Body of pancreas (tissue), 4 donors: ENCODE results near the gene ARHGEF37.

Source experiments
- POLR2A ChIP-seq, 3 donors: fragments of 450-650 bp; IDR thresholded peaks; one replicate each; pipeline ENCODE4 v1.6.1; 2016; ENCODE audit warnings: antibody characterized with exemption in 3 of 3, mild to moderate bottlenecking in 2 of 3
- TF ChIP-seq, protein P1 (sequence below), 7 experiments: fragments of 450-650 bp in 4 of 7; fragments of 200-600 bp in 3 of 7; sonication (generic) in 3 of 7; IDR thresholded peaks; one replicate each; pipeline ENCODE4 v1.5.1; 2016 to 2019; ENCODE audit warnings: antibody characterized with exemption in 7 of 7

DNA sequence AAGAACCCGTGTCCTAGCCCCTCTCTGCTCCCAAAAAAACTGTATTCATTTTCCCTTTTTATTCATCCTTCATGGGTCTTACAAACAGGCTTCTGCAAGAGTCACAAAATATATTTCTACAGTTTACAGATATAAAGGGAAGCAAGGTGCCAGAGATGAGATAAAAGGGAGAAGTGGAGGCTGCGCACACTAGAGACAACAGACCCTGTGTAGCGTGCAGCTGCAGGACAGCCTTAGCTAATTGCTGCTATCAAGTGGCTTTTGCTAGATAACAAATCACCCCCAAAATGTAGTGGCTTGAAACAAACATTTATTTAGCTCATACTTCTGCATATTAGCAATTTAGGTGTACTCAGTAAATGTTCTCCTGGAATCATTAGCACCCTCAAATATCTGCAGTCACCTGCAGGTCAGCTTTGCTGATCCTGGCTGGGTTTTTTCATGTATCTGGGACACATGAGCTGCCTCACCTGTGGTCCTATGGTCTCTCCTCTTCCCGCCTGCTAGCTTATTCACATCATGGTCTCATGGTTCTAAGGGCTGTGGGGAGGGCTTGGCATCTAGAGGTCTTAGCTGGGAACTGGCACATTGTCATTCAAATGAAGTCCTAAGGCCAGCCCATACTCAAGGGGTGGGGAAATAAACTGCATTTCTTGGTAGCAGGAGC lies 29.4 kb downstream of the ARHGEF37 start:
- TF ChIP-seq, protein P1, sequence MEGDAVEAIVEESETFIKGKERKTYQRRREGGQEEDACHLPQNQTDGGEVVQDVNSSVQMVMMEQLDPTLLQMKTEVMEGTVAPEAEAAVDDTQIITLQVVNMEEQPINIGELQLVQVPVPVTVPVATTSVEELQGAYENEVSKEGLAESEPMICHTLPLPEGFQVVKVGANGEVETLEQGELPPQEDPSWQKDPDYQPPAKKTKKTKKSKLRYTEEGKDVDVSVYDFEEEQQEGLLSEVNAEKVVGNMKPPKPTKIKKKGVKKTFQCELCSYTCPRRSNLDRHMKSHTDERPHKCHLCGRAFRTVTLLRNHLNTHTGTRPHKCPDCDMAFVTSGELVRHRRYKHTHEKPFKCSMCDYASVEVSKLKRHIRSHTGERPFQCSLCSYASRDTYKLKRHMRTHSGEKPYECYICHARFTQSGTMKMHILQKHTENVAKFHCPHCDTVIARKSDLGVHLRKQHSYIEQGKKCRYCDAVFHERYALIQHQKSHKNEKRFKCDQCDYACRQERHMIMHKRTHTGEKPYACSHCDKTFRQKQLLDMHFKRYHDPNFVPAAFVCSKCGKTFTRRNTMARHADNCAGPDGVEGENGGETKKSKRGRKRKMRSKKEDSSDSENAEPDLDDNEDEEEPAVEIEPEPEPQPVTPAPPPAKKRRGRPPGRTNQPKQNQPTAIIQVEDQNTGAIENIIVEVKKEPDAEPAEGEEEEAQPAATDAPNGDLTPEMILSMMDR (IDR thresholded peaks at IDR 0.05), result no peak
- TF ChIP-seq POLR2A (IDR thresholded peaks at IDR 0.05), result no peak
